HEK293T (cell line): ENCODE data around the gene ATG5.

Experiments used
- CTCF ChIA-PET: fragments of 350-600 bp; formaldehyde crosslinking; extraction: SDS; loops from one replicate; lab custom pipeline; 2021; ENCODE audit warnings: antibody characterized with exemption, inconsistent platforms; lab: Yijun Ruan, JAX
- POLR2A ChIA-PET: fragments of 350-600 bp; formaldehyde crosslinking; extraction: SDS; loops from one replicate; lab custom pipeline; 2020; ENCODE audit warnings: antibody characterized with exemption, inconsistent platforms; lab: Yijun Ruan, JAX
- DNase-seq: peaks from one replicate; pipeline ENCODE4 v3.0.0; 2012; ENCODE audit warnings: mixed read lengths; ENCODE audit errors: extremely low spot score
- ARNT ChIP-seq: fragments of 450-650 bp; IDR thresholded peaks from 2 replicates; pipeline ENCODE4 v1.6.1; 2017; ENCODE audit warnings: mild to moderate bottlenecking
- BHLHE40 ChIP-seq: fragments of 450-650 bp; IDR thresholded peaks from 2 replicates; pipeline ENCODE4 v1.6.1; 2016; ENCODE audit warnings: mild to moderate bottlenecking, moderate library complexity, borderline replicate concordance
- CTBP1 ChIP-seq: fragments of 450-650 bp; IDR thresholded peaks from 2 replicates; pipeline ENCODE4 v1.6.1; 2016; ENCODE audit warnings: borderline replicate concordance
- ELF4 ChIP-seq: fragments of 450-650 bp; IDR thresholded peaks from 2 replicates; pipeline ENCODE4 v1.6.1; 2017; ENCODE audit warnings: antibody characterized with exemption
- FOXA1 ChIP-seq: fragments of 450-650 bp; IDR thresholded peaks from 2 replicates; pipeline ENCODE4 v1.6.1; 2016; ENCODE audit warnings: mild to moderate bottlenecking
- FOXK2 ChIP-seq: fragments of 450-650 bp; IDR thresholded peaks from 2 replicates; pipeline ENCODE4 v1.6.1; 2016; ENCODE audit warnings: mild to moderate bottlenecking
- FOXM1 ChIP-seq: fragments of 450-650 bp; IDR thresholded peaks from 2 replicates; pipeline ENCODE4 v1.6.1; 2017; ENCODE audit warnings: mild to moderate bottlenecking, borderline replicate concordance
- HDGF ChIP-seq: fragments of 450-650 bp; IDR thresholded peaks from 2 replicates; pipeline ENCODE4 v1.6.1; 2017; ENCODE audit warnings: antibody characterized with exemption, borderline replicate concordance
- L3MBTL2 ChIP-seq: fragments of 450-650 bp; conservative IDR thresholded peaks from 2 replicates; pipeline ENCODE4 v1.6.1; 2016; ENCODE audit warnings: mild to moderate bottlenecking
- LEF1 ChIP-seq: fragments of 450-650 bp; IDR thresholded peaks from 2 replicates; pipeline ENCODE4 v1.6.1; 2017; ENCODE audit warnings: mild to moderate bottlenecking, borderline replicate concordance
- NFRKB ChIP-seq: fragments of 450-650 bp; IDR thresholded peaks from 2 replicates; pipeline ENCODE4 v1.6.1; 2016; ENCODE audit warnings: mild to moderate bottlenecking, moderate library complexity
- PKNOX1 ChIP-seq: fragments of 450-650 bp; IDR thresholded peaks from 2 replicates; pipeline ENCODE4 v1.6.1; 2016
- SP1 ChIP-seq: fragments of 450-650 bp; IDR thresholded peaks from 2 replicates; pipeline ENCODE4 v1.6.1; 2017
- SUZ12 ChIP-seq: fragments of 450-650 bp; IDR thresholded peaks from 2 replicates; pipeline ENCODE4 v1.6.1; 2016; ENCODE audit warnings: mild to moderate bottlenecking
- TARDBP ChIP-seq: fragments of 450-650 bp; IDR thresholded peaks from 2 replicates; pipeline ENCODE4 v1.6.1; 2016
- ZNF384 ChIP-seq: fragments of 450-650 bp; IDR thresholded peaks from 2 replicates; pipeline ENCODE4 v1.6.1; 2016

The ATG5 gene

GRCh38 chr6:106186714-106187113 is 138.8 kb downstream of the ATG5 start:
- CTCF ChIA-PET = no interaction called here

GRCh38 chr6:106186172-106186571 is 139.4 kb downstream of the ATG5 start:
- POLR2A ChIA-PET = no interaction called here
- TF ChIP-seq ZNF384 = no peak
- TF ChIP-seq L3MBTL2 = no peak
- no peak for TF ChIP-seq NFRKB
- no peak for TF ChIP-seq FOXM1
- no peak for TF ChIP-seq SP1
- no peak for TF ChIP-seq PKNOX1
- no peak for TF ChIP-seq HDGF
- TF ChIP-seq BHLHE40 = no peak
- no peak for TF ChIP-seq FOXA1
- no peak for TF ChIP-seq ELF4
- TF ChIP-seq CTBP1 = no peak
- CTCF ChIA-PET = no interaction called here
- no peak for DNase-seq

More at GRCh38 chr6:106186714-106187113, 138.8 kb downstream of the ATG5 start:
- no peak for DNase-seq
- no peak for TF ChIP-seq CTBP1
- POLR2A ChIA-PET = no interaction called here

GRCh38 chr6:106185615-106186014 is 139.9 kb downstream of the ATG5 start:
- TF ChIP-seq PKNOX1 (no peak), NFRKB (no peak), HDGF (no peak), LEF1 (no peak), FOXK2 (no peak), L3MBTL2 (no peak), ELF4 (no peak), BHLHE40 (no peak), FOXA1 (no peak), ZNF384 (no peak), ARNT (no peak), TARDBP (no peak), FOXM1 (no peak), CTBP1 (no peak), SUZ12 (no peak)
- no peak for DNase-seq
- ChIA-PET CTCF (no interaction called here), POLR2A (no interaction called here)

GRCh38 chr6:106184629-106185028 is 140.9 kb downstream of the ATG5 start:
- no peak for DNase-seq
- ChIA-PET POLR2A (no interaction called here), CTCF (interaction anchor here (0.7 kb wide), 1 partner anchor 645 kb away, joined by 4 read pairs; no protein-coding TSS in a partner anchor)
- TF ChIP-seq BHLHE40 (no peak), FOXK2 (no peak), HDGF (no peak), LEF1 (no peak), L3MBTL2 (no peak), ARNT (no peak), SUZ12 (no peak), FOXA1 (no peak), ZNF384 (no peak)

- ChIA-PET CTCF (no interaction called here), POLR2A (no interaction called here)
- TF ChIP-seq ZNF384 = no peak
- TF ChIP-seq L3MBTL2 = no peak
- no peak for TF ChIP-seq SUZ12
- no peak for TF ChIP-seq NFRKB
- TF ChIP-seq BHLHE40 = no peak
- TF ChIP-seq SP1 = no peak
- TF ChIP-seq TARDBP = no peak
- no peak for TF ChIP-seq PKNOX1
- TF ChIP-seq LEF1 = no peak
- no peak for DNase-seq
These were observed 142.1 kb downstream of the ATG5 start for GRCh38 chr6:106183430-106183829.

- POLR2A ChIA-PET = no interaction called here
- CTCF ChIA-PET = no interaction called here
- TF ChIP-seq SP1 = no peak
- no peak for TF ChIP-seq BHLHE40
- TF ChIP-seq HDGF = no peak
- no peak for TF ChIP-seq NFRKB
- TF ChIP-seq ARNT = no peak
- TF ChIP-seq FOXM1 = no peak
These were observed 143.1 kb downstream of the ATG5 start for GRCh38 chr6:106182455-106182854.

More at GRCh38 chr6:106182455-106182854, 143.1 kb downstream of the ATG5 start:
- DNase-seq = no peak
